Endodermal cell (in vitro differentiated cells): ENCODE measurements around the gene SMCO3. TPM values are rescaled to one million over a fixed set of nuclear protein-coding genes. Genes with fewer than 3 reads are reported as not detected.

Experiments used
- DNase-seq: peaks from one replicate; pipeline ENCODE4 v3.0.0-alpha.2; 2017
- H3K27ac ChIP-seq: 2 replicates; pipeline ENCODE4 v1.5.1; 2013; ENCODE audit warnings: mild to moderate bottlenecking, low read depth, low read length, moderate library complexity
- H3K27me3 ChIP-seq: 2 replicates; pipeline ENCODE4 v1.6.1; 2013; ENCODE audit warnings: mild to moderate bottlenecking, low read length, moderate library complexity; ENCODE audit not compliant: insufficient read depth, control insufficient read depth, poor library complexity, severe bottlenecking
- H3K36me3 ChIP-seq: 2 replicates; pipeline ENCODE4 v1.7.0; 2013; ENCODE audit warnings: mild to moderate bottlenecking, low read length, moderate library complexity; ENCODE audit not compliant: control insufficient read depth, insufficient read depth
- H3K4me1 ChIP-seq: one replicate; pipeline ENCODE4 v1.7.0; 2013; ENCODE audit warnings: low read length; ENCODE audit not compliant: control insufficient read depth, insufficient read depth
- H3K4me3 ChIP-seq: 2 replicates; pipeline ENCODE4 v1.5.1; 2013; ENCODE audit warnings: mild to moderate bottlenecking, low read length, moderate library complexity
- H3K9ac ChIP-seq: 2 replicates; pipeline ENCODE4 v1.6.1; 2013; ENCODE audit warnings: mild to moderate bottlenecking, low read length, moderate library complexity; ENCODE audit not compliant: poor library complexity, severe bottlenecking; ENCODE audit errors: extremely low read depth
- H3K9me3 ChIP-seq: 2 replicates; pipeline ENCODE4 v1.6.1; 2013; ENCODE audit warnings: mild to moderate bottlenecking, low read length, moderate library complexity; ENCODE audit not compliant: control insufficient read depth
- H3K27ac Mint-ChIP-seq: 2 replicates; pipeline ENCODE4 v1.8.0; 2020; ENCODE audit warnings: mixed read lengths
- H3K27me3 Mint-ChIP-seq: 2 replicates; pipeline ENCODE4 v1.8.0; 2021; ENCODE audit warnings: mild to moderate bottlenecking, mixed read lengths; ENCODE audit not compliant: insufficient read depth
- H3K36me3 Mint-ChIP-seq: 2 replicates; pipeline ENCODE4 v1.8.0; 2020; ENCODE audit warnings: low read depth, mixed read lengths
- H3K4me1 Mint-ChIP-seq: 2 replicates; pipeline ENCODE4 v1.8.0; 2020; ENCODE audit warnings: mixed read lengths
- H3K4me3 Mint-ChIP-seq: 2 replicates; pipeline ENCODE4 v1.8.0; 2020; ENCODE audit warnings: mild to moderate bottlenecking, moderate library complexity, mixed read lengths
- H3K9me3 Mint-ChIP-seq: 2 replicates; pipeline ENCODE4 v1.8.0; 2020; ENCODE audit warnings: mild to moderate bottlenecking, mixed read lengths
- WGBS, 2 experiments: methylation state at CpG; one replicate each; pipeline versions ENCODE4 v1.1.5 to v1.1.7; 2013; ENCODE audit warnings: missing lambda C conversion rate in 2 of 2, mixed read lengths in 1 of 2; ENCODE audit not compliant: insufficient coverage in 1 of 2, insufficient read length in 1 of 2; 5-methylcytosine and 5-hydroxymethylcytosine counted together
- total RNA-seq, 2 donors: library from RNA; stranded (reverse); fragmentation: NEBNext Ultra II Directional in 1 of 2; extraction: Animal tissue kit (Norgen Biotek cat#: 25700) in 1 of 2; gene quantifications; 2 replicates in 1 of 2; 3 replicates in 1 of 2; pipeline ENCODE4 v1.2.1, GENCODE V29; 2021
- TF ChIP-seq, protein P1 (sequence below): fragments of 200-600 bp; sonication (generic); conservative IDR thresholded peaks from 2 replicates; pipeline ENCODE4 v1.5.0; 2021; ENCODE audit warnings: antibody characterized with exemption, mild to moderate bottlenecking

The SMCO3 gene
- total RNA-seq, 2 donors from 2014 or later = not detected

DNA sequence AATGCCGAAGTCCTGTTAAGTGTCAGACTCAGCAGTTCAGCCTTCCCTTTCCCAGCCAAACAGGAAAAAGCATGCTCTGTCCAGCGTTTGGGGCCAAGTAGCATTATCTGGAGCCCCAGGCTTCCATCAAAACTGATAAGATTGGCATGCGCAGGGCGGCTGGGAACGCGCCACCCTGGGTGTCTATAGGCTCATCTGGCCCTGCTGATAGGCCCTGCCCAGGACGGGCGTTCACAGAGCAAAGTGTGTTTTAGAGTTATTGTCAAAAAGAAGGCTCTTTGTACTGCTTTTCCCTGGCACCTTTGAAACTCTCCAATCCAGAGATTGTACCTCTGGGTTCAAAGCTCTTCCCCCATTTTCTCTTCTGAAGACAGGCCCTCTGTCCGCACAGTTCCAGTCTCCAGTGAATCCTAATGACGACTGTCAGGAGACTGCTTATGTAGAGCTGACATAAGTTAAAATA is 29.5 kb upstream of the SMCO3 start, which contains the start of gene ART4:
Gene ART4 (minus strand): TSS at position 102 of the 463 bp plus-strand sequence. CDS start 413 bp downstream, outside the sequence.
- Mint-ChIP-seq H3K27me3 (no peaks in the 10 kb centered on the region), H3K4me3 (no peak within 1 kb of the TSS), H3K27ac (no peak within 1 kb of the TSS), H3K9me3 (no peaks in the 10 kb centered on the region), H3K4me1 (peaks cover 14% of the 10 kb centered on the region), H3K36me3 (no peaks in the 10 kb centered on the region)
- no peak within 1 kb of the TSS for H3K9ac ChIP-seq
- TF ChIP-seq, protein P1, sequence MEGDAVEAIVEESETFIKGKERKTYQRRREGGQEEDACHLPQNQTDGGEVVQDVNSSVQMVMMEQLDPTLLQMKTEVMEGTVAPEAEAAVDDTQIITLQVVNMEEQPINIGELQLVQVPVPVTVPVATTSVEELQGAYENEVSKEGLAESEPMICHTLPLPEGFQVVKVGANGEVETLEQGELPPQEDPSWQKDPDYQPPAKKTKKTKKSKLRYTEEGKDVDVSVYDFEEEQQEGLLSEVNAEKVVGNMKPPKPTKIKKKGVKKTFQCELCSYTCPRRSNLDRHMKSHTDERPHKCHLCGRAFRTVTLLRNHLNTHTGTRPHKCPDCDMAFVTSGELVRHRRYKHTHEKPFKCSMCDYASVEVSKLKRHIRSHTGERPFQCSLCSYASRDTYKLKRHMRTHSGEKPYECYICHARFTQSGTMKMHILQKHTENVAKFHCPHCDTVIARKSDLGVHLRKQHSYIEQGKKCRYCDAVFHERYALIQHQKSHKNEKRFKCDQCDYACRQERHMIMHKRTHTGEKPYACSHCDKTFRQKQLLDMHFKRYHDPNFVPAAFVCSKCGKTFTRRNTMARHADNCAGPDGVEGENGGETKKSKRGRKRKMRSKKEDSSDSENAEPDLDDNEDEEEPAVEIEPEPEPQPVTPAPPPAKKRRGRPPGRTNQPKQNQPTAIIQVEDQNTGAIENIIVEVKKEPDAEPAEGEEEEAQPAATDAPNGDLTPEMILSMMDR = no peak
- H3K9me3 ChIP-seq = no peaks in the 10 kb centered on the region
- H3K4me1 ChIP-seq = no peaks in the 10 kb centered on the region
- H3K36me3 ChIP-seq = no peaks in the 10 kb centered on the region
- H3K4me3 ChIP-seq = no peak within 1 kb of the TSS
- WGBS, 2 experiments = 95% methylated on average over 4 to 10 of the region's 10 CpGs
- DNase-seq = no peak
- H3K27me3 ChIP-seq = no peaks in the 10 kb centered on the region
- no peak within 1 kb of the TSS for H3K27ac ChIP-seq

DNA sequence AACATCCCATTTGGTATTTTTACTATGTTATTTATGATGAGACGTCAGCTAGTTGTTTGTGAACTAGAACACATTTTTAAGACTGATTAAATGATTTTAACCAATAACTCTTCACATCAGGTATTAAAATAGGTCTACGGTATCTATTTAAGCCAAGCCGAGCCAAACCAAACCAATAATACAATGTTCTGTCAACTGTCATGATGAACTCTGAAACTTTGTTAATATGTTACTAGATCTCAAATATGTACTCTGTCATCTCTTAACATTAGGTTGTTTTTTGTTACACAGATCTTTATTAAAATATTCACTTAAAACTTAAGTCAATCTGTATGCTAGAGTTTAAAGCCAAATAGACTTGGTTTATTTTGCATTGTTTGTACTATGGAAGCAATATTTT is 28.3 kb upstream of the SMCO3 start:
- Mint-ChIP-seq H3K9me3 (no peaks in the 10 kb centered on the region), H3K4me1 (peaks cover 10% of the 10 kb centered on the region), H3K36me3 (no peaks in the 10 kb centered on the region), H3K27ac (no peak overlapping the region), H3K4me3 (no peak overlapping the region), H3K27me3 (no peaks in the 10 kb centered on the region)
- Histone ChIP-seq H3K9me3 (no peaks in the 10 kb centered on the region), H3K27ac (no peak overlapping the region), H3K27me3 (no peaks in the 10 kb centered on the region), H3K4me3 (no peak overlapping the region), H3K9ac (no peak overlapping the region), H3K36me3 (no peaks in the 10 kb centered on the region), H3K4me1 (no peaks in the 10 kb centered on the region)
- WGBS, 2 experiments = 87 to 100% methylated on average over 1 to 2 of the region's 3 CpGs
- no peak for DNase-seq
- TF ChIP-seq, protein P1 = no peak

DNA sequence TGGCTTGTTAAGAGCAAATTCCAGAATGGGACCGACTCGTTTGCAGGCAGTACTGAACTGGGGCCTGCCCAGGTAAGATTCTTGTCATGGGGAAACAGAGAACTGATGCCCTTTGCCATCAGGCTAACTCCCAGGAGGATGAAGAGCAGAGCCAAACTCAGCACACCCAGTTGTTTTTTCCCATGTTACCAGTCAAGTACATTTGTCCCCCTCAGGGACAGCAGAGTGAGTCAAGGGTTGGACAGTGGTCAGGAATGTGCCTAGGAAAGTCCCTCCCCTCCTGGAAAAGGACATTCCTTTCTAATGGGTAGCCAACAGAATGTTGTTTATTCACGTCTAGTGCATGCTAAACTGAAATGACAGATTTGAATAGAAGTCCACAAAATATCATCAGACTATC is 27.8 kb upstream of the SMCO3 start:
- Histone ChIP-seq H3K4me1 (no peaks in the 10 kb centered on the region), H3K27me3 (no peaks in the 10 kb centered on the region), H3K9me3 (no peaks in the 10 kb centered on the region), H3K27ac (no peak overlapping the region), H3K4me3 (no peak overlapping the region), H3K9ac (no peak overlapping the region), H3K36me3 (no peaks in the 10 kb centered on the region)
- Mint-ChIP-seq H3K27ac (no peak overlapping the region), H3K27me3 (no peaks in the 10 kb centered on the region), H3K36me3 (no peaks in the 10 kb centered on the region), H3K4me3 (no peak overlapping the region), H3K4me1 (peaks cover 4% of the 10 kb centered on the region), H3K9me3 (no peaks in the 10 kb centered on the region)
- TF ChIP-seq, protein P1 = no peak
- WGBS, 2 experiments = 84 to 100% methylated on average over 2 to 3 of the region's 3 CpGs
- DNase-seq = peak; percentile 59
